HepG2 (cell line): Measurements from ENCODE around the gene ELFN1. TPM values are rescaled to one million over a fixed set of nuclear protein-coding genes. Genes with fewer than 3 reads are reported as not detected.

ENCODE experiments used
- GATA4 ChIP-seq: sonication (generic); IDR thresholded peaks from 2 replicates; pipeline ENCODE4 v1.6.1; 2016; ENCODE audit warnings: antibody characterized with exemption, low read depth, borderline replicate concordance
- GLI4 ChIP-seq: sonication (generic); formaldehyde crosslinking; IDR thresholded peaks from 2 replicates; pipeline ENCODE4 v1.5.1; 2020; ENCODE audit warnings: missing genetic modification reagents, mild to moderate bottlenecking, moderate library complexity, borderline replicate concordance
- HNF4G ChIP-seq, 2 experiments: sonication (generic) in 1 of 2; formaldehyde crosslinking in 1 of 2; IDR thresholded peaks; 2 replicates each; pipeline versions ENCODE4 v1.4.0 to v1.6.1; 2011 to 2020; ENCODE audit warnings: borderline replicate concordance in 2 of 2, low read depth in 2 of 2, mild to moderate bottlenecking in 2 of 2, low read length in 1 of 2, missing genetic modification reagents in 1 of 2, moderate library complexity in 1 of 2
- LBX2 ChIP-seq: sonication (generic); formaldehyde crosslinking; IDR thresholded peaks from 2 replicates; pipeline ENCODE4 v1.5.0; 2020; ENCODE audit warnings: missing genetic modification reagents, mild to moderate bottlenecking, borderline replicate concordance
- RXRB ChIP-seq: IDR thresholded peaks from 2 replicates; pipeline ENCODE4 v1.6.1; 2016; ENCODE audit warnings: borderline replicate concordance, missing genetic modification reagents, missing compliant biosample characterization
- ZBTB26 ChIP-seq: IDR thresholded peaks from 2 replicates; pipeline ENCODE4 v1.6.1; 2016; ENCODE audit warnings: missing compliant biosample characterization, missing genetic modification reagents, borderline replicate concordance
- ZBTB39 ChIP-seq: sonication (generic); formaldehyde crosslinking; IDR thresholded peaks from 2 replicates; pipeline ENCODE4 v1.5.0; 2020; ENCODE audit warnings: missing genetic modification reagents
- ZFP82 ChIP-seq: sonication (generic); formaldehyde crosslinking; IDR thresholded peaks from 2 replicates; pipeline ENCODE4 v1.5.1; 2020; ENCODE audit warnings: mild to moderate bottlenecking, missing genetic modification reagents, borderline replicate concordance
- ZNF232 ChIP-seq: sonication (generic); formaldehyde crosslinking; IDR thresholded peaks from 2 replicates; pipeline ENCODE4 v1.4.0; 2020; ENCODE audit warnings: missing genetic modification reagents, borderline replicate concordance
- polyA plus RNA-seq, 8 experiments: library from polyadenylated mRNA; depleted of rRNA in 3 of 8; stranded (reverse) in 7 of 8; unstranded in 1 of 8; fragments of >200 nt; fragmentation: Illumina TruSeq in 4 of 8; extraction: Trizol in 4 of 8; gene quantifications; 2 replicates each; pipeline versions ENCODE4 v1.2.1 to v1.2.3, GENCODE V29; 2011 to 2016; ENCODE audit warnings: low read depth in 4 of 8, missing spikeins in 1 of 8, mixed read lengths in 1 of 8; ENCODE audit not compliant: insufficient read depth in 1 of 8
- total RNA-seq, 5 experiments: library from RNA; depleted of rRNA; stranded (reverse); fragments of >200 nt; fragmentation: Illumina TruSeq; extraction: Trizol; gene quantifications; 2 replicates each; pipeline ENCODE4 v1.2.3, GENCODE V29; 2016; ENCODE audit warnings: low read depth in 1 of 5
- TF ChIP-seq, protein P1 (sequence below): sonication (generic); formaldehyde crosslinking; IDR thresholded peaks from 2 replicates; pipeline ENCODE4 v1.8.1; 2022; ENCODE audit warnings: low read depth, mild to moderate bottlenecking, missing genetic modification reagents
- TF ChIP-seq, protein P2 (sequence below): sonication (generic); formaldehyde crosslinking; IDR thresholded peaks from 2 replicates; pipeline ENCODE4 v1.4.0; 2020; ENCODE audit warnings: missing genetic modification reagents
- TF ChIP-seq, protein P3 (sequence below): IDR thresholded peaks from 2 replicates; pipeline ENCODE4 v1.6.1; 2016; ENCODE audit warnings: low read depth
- TF ChIP-seq, protein P4 (sequence below): sonication (generic); formaldehyde crosslinking; IDR thresholded peaks from 2 replicates; pipeline ENCODE4 v1.4.0; 2020; ENCODE audit warnings: mild to moderate bottlenecking, missing genetic modification reagents

The ELFN1 gene
- total and polyA plus RNA-seq, 2 of the 13 experiments (the other 11 are each of a cell fraction or from before 2014, with no cell fraction given) = 0.13 to 0.18 TPM

DNA sequence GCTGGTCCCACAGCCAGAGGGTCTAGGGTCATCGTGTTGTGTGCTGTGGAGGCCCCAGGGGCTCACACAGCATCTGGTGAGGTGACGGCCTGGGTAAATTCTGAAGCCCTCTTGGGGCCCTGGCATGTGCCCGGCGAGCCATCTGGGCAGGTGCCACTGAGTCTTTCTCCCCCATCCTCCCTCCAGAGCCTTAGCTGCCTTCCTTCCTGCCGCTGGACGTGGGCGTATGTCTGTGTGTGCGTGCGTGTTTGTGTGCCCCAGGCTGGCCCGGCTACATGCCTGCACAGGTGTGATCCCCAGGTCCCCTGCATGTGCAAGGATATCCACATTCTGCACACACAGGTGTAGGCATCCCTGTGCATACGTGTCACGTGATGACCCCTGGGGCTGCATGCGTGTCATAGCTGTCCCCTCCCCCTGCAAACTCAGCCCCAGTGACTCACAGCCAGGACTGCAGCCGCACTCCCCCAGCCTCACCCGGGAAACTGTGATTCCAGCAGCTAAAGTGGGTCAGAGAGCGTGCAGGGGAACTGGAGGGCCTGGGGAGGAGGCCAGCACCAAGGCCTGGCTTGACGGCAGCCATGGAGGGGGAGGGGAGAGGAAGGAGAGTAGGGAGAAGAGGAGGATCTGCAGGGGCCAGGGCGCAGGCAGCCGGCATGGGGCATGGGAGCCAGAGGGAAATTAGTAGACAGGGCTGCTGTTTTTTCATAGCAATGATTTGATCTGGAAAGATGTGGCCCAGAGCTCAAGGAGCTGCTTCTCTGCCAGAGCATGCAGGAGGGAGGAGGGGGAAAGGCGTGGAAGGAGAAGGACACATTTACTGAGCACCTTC is 46.4 kb downstream of the ELFN1 start (continued):
- TF ChIP-seq ZNF232 (CRISPR knock-in tag) (no peak), ZFP82 (CRISPR knock-in tag) (no peak), HNF4G (IDR thresholded peaks at IDR 0.05; ENCODE audit: borderline replicate concordance, low read depth, low read length) (no peak), HNF4G (CRISPR knock-in tag; IDR thresholded peaks at IDR 0.05; ENCODE audit: borderline replicate concordance, low read depth) (no peak), LBX2 (CRISPR knock-in tag) (no peak), ZBTB39 (CRISPR knock-in tag) (peak; percentile 46; the same call in 1 of the 2 replicates), RXRB (peak; percentile 77), GLI4 (CRISPR knock-in tag) (no peak), GATA4 (no peak), ZBTB26 (CRISPR knock-in tag) (0 out of 2 replicates have a peak, but pooled peaks have one; percentile 23)
- TF ChIP-seq, protein P1, sequence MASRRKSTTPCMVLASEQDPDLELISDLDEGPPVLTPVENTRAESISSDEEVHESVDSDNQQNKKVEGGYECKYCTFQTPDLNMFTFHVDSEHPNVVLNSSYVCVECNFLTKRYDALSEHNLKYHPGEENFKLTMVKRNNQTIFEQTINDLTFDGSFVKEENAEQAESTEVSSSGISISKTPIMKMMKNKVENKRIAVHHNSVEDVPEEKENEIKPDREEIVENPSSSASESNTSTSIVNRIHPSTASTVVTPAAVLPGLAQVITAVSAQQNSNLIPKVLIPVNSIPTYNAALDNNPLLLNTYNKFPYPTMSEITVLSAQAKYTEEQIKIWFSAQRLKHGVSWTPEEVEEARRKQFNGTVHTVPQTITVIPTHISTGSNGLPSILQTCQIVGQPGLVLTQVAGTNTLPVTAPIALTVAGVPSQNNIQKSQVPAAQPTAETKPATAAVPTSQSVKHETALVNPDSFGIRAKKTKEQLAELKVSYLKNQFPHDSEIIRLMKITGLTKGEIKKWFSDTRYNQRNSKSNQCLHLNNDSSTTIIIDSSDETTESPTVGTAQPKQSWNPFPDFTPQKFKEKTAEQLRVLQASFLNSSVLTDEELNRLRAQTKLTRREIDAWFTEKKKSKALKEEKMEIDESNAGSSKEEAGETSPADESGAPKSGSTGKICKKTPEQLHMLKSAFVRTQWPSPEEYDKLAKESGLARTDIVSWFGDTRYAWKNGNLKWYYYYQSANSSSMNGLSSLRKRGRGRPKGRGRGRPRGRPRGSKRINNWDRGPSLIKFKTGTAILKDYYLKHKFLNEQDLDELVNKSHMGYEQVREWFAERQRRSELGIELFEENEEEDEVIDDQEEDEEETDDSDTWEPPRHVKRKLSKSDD = 0 out of 2 replicates have a peak, but pooled peaks have one; percentile 16
- TF ChIP-seq, protein P2, sequence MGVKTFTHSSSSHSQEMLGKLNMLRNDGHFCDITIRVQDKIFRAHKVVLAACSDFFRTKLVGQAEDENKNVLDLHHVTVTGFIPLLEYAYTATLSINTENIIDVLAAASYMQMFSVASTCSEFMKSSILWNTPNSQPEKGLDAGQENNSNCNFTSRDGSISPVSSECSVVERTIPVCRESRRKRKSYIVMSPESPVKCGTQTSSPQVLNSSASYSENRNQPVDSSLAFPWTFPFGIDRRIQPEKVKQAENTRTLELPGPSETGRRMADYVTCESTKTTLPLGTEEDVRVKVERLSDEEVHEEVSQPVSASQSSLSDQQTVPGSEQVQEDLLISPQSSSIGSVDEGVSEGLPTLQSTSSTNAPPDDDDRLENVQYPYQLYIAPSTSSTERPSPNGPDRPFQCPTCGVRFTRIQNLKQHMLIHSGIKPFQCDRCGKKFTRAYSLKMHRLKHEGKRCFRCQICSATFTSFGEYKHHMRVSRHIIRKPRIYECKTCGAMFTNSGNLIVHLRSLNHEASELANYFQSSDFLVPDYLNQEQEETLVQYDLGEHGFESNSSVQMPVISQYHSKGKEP (CRISPR knock-in tag) = no peak
- TF ChIP-seq, protein P3, sequence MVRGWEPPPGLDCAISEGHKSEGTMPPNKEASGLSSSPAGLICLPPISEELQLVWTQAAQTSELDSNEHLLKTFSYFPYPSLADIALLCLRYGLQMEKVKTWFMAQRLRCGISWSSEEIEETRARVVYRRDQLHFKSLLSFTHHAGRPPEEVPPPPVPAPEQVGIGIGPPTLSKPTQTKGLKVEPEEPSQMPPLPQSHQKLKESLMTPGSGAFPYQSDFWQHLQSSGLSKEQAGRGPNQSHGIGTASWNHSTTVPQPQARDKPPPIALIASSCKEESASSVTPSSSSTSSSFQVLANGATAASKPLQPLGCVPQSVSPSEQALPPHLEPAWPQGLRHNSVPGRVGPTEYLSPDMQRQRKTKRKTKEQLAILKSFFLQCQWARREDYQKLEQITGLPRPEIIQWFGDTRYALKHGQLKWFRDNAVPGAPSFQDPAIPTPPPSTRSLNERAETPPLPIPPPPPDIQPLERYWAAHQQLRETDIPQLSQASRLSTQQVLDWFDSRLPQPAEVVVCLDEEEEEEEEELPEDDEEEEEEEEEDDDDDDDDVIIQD (CRISPR knock-in tag) = peak; percentile 39; the same call in 1 of the 2 replicates
- TF ChIP-seq, protein P4, sequence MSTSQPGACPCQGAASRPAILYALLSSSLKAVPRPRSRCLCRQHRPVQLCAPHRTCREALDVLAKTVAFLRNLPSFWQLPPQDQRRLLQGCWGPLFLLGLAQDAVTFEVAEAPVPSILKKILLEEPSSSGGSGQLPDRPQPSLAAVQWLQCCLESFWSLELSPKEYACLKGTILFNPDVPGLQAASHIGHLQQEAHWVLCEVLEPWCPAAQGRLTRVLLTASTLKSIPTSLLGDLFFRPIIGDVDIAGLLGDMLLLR = no peak
